ENCODE measurements around the gene CERS6. TPM values are rescaled to one million over a fixed set of nuclear protein-coding genes. Genes with fewer than 3 reads are reported as not detected.

The CERS6 gene
- total and polyA plus RNA-seq, 2 experiments from 2014 or later = 7.4 to 35.0 TPM

DNA sequence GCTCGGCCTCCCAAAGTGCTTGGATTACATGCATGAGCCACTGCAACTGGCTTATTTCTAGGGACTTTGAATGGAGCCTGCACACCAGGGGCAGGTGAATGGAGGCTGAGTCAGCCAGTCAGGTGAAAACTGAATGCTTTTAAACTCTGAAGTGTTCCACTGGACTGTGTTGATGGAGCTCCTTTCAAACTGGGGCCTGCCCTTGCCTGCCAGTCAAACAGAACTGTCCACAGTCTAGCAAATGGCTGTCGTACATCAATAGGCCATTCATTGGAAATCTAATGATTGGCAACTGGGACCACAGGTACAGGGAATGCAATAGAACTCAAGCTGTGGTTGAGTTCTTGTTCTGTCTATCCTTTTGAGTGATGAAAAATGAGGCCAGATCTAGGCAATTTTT lies 345.4 kb downstream of the CERS6 start:
- peaks cover 44% of the 10 kb centered on the region for H3K4me1 Mint-ChIP-seq
- no peak overlapping the region for H2AFZ ChIP-seq
- H3K4me2 ChIP-seq = no peak overlapping the region
- no peaks in the 10 kb centered on the region for H3K27me3 ChIP-seq (ENCODE audit: insufficient read depth)
- ATAC-seq (no peak), DNase-seq (ENCODE audit: low spot score) (no peak)
- H3K9me2 ChIP-seq (ENCODE audit: insufficient read depth) = peaks cover 12% of the 10 kb centered on the region; the same call in 1 of the 2 replicates
- no peak overlapping the region for H3K27ac ChIP-seq (ENCODE audit: low read depth)
- H3K4me1 ChIP-seq (ENCODE audit: insufficient read depth) = peaks cover 39% of the 10 kb centered on the region
- no peaks in the 10 kb centered on the region for H3K79me2 ChIP-seq (replicated peaks; ENCODE audit: insufficient read depth)
- no peaks in the 10 kb centered on the region for H3K9me3 Mint-ChIP-seq
- H3F3A ChIP-seq (replicated peaks; ENCODE audit: low read depth) = no peaks in the 10 kb centered on the region
- no peak overlapping the region for H3K4me3 Mint-ChIP-seq
- H3K27ac Mint-ChIP-seq = no peak overlapping the region
- no peak overlapping the region for H3K4me3 ChIP-seq
- no peaks in the 10 kb centered on the region for H3K36me3 ChIP-seq (ENCODE audit: insufficient read depth)
- H3K36me3 Mint-ChIP-seq (ENCODE audit: low read depth) = no peaks in the 10 kb centered on the region
- H3K27me3 Mint-ChIP-seq (ENCODE audit: insufficient read depth, low read depth, poor library complexity) = peaks cover 2% of the 10 kb centered on the region
- no peaks in the 10 kb centered on the region for H4K20me1 ChIP-seq (replicated peaks; ENCODE audit: insufficient read depth)
- TF ChIP-seq, protein P1, sequence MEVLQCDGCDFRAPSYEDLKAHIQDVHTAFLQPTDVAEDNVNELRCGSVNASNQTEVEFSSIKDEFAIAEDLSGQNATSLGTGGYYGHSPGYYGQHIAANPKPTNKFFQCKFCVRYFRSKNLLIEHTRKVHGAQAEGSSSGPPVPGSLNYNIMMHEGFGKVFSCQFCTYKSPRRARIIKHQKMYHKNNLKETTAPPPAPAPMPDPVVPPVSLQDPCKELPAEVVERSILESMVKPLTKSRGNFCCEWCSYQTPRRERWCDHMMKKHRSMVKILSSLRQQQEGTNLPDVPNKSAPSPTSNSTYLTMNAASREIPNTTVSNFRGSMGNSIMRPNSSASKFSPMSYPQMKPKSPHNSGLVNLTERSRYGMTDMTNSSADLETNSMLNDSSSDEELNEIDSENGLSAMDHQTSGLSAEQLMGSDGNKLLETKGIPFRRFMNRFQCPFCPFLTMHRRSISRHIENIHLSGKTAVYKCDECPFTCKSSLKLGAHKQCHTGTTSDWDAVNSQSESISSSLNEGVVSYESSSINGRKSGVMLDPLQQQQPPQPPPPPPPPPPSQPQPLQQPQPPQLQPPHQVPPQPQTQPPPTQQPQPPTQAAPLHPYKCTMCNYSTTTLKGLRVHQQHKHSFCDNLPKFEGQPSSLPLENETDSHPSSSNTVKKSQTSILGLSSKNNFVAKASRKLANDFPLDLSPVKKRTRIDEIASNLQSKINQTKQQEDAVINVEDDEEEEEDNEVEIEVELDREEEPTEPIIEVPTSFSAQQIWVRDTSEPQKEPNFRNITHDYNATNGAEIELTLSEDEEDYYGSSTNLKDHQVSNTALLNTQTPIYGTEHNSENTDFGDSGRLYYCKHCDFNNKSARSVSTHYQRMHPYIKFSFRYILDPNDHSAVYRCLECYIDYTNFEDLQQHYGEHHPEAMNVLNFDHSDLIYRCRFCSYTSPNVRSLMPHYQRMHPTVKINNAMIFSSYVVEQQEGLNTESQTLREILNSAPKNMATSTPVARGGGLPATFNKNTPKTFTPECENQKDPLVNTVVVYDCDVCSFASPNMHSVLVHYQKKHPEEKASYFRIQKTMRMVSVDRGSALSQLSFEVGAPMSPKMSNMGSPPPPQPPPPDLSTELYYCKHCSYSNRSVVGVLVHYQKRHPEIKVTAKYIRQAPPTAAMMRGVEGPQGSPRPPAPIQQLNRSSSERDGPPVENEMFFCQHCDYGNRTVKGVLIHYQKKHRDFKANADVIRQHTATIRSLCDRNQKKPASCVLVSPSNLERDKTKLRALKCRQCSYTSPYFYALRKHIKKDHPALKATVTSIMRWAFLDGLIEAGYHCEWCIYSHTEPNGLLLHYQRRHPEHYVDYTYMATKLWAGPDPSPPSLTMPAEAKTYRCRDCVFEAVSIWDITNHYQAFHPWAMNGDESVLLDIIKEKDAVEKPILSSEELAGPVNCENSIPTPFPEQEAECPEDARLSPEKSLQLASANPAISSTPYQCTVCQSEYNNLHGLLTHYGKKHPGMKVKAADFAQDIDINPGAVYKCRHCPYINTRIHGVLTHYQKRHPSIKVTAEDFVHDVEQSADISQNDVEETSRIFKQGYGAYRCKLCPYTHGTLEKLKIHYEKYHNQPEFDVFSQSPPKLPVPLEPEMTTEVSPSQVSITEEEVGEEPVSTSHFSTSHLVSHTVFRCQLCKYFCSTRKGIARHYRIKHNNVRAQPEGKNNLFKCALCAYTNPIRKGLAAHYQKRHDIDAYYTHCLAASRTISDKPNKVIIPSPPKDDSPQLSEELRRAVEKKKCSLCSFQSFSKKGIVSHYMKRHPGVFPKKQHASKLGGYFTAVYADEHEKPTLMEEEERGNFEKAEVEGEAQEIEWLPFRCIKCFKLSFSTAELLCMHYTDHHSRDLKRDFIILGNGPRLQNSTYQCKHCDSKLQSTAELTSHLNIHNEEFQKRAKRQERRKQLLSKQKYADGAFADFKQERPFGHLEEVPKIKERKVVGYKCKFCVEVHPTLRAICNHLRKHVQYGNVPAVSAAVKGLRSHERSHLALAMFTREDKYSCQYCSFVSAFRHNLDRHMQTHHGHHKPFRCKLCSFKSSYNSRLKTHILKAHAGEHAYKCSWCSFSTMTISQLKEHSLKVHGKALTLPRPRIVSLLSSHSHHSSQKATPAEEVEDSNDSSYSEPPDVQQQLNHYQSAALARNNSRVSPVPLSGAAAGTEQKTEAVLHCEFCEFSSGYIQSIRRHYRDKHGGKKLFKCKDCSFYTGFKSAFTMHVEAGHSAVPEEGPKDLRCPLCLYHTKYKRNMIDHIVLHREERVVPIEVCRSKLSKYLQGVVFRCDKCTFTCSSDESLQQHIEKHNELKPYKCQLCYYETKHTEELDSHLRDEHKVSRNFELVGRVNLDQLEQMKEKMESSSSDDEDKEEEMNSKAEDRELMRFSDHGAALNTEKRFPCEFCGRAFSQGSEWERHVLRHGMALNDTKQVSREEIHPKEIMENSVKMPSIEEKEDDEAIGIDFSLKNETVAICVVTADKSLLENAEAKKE (CRISPR knock-in tag; IDR thresholded peaks at IDR 0.05) = no peak
- TF ChIP-seq EZH2 (IDR thresholded peaks at IDR 0.05; ENCODE audit: low read depth, unreplicated experiment) = no peak
- no peak for TF ChIP-seq JUNB (IDR thresholded peaks at IDR 0.05; ENCODE audit: unreplicated experiment)
- TF ChIP-seq, protein P2, sequence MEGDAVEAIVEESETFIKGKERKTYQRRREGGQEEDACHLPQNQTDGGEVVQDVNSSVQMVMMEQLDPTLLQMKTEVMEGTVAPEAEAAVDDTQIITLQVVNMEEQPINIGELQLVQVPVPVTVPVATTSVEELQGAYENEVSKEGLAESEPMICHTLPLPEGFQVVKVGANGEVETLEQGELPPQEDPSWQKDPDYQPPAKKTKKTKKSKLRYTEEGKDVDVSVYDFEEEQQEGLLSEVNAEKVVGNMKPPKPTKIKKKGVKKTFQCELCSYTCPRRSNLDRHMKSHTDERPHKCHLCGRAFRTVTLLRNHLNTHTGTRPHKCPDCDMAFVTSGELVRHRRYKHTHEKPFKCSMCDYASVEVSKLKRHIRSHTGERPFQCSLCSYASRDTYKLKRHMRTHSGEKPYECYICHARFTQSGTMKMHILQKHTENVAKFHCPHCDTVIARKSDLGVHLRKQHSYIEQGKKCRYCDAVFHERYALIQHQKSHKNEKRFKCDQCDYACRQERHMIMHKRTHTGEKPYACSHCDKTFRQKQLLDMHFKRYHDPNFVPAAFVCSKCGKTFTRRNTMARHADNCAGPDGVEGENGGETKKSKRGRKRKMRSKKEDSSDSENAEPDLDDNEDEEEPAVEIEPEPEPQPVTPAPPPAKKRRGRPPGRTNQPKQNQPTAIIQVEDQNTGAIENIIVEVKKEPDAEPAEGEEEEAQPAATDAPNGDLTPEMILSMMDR (conservative IDR thresholded peaks at IDR 0.05; ENCODE audit: low read depth in 2 of 2) = no peak
- TF ChIP-seq STAT1 (IDR thresholded peaks at IDR 0.05; ENCODE audit: unreplicated experiment) = no peak
- TF ChIP-seq, protein P3, sequence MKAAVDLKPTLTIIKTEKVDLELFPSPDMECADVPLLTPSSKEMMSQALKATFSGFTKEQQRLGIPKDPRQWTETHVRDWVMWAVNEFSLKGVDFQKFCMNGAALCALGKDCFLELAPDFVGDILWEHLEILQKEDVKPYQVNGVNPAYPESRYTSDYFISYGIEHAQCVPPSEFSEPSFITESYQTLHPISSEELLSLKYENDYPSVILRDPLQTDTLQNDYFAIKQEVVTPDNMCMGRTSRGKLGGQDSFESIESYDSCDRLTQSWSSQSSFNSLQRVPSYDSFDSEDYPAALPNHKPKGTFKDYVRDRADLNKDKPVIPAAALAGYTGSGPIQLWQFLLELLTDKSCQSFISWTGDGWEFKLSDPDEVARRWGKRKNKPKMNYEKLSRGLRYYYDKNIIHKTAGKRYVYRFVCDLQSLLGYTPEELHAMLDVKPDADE (IDR thresholded peaks at IDR 0.05) = no peak
- no peak for TF ChIP-seq ZNF114 (CRISPR knock-in tag; IDR thresholded peaks at IDR 0.05)
